Activated CD4-positive, alpha-beta T cell treated with anti-CD3 and anti-CD28 coated beads for 4 hours (primary cell): Measurements from ENCODE around the gene ALG14.
"Not testable (repeated sequence)": the region's sequence is repeated elsewhere in the genome, so short reads cannot be mapped to it uniquely, and the experiment has no call there.

ENCODE experiments used
- DNase-seq, 2 donors: peaks; one replicate each; pipeline ENCODE4 v3.0.0-alpha.2; 2020

ALG14 gene

DNA sequence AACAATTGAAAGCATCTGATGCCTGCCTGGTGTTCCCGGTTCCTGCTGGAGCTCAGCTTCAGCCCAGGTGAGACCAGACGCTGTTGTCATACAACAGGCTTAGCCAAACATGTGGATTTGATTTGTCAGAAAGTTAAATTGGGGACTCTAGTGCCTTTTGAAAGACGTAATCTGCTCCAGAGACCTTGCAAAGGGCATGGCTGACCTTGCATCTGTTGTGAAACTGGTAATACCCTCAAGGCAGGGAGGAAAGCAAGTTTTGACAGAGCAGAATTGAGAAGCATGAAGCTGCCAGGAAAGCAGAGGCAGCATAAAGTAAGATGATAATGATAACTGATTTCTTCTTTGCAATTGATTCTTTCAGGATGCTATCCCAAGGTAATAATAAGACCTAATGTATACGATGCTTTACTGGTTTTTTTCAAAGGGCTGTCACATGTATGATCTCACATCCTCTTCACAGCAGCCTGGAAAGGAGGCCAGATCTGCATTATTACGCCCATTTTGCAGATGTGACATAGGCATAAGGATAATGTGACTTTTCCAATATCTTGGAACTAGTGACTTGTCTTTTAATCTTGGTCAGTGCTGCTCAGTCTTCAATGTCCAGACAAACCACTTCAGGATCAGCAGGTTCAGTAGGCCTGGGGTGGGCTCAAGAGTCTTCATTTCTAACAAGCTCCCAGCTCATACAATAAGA, 121.1 kb downstream of the ALG14 start:
- DNase-seq = no peak

- DNase-seq = no peak
Observed at GRCh38 chr1:94951046-94951445, 121.7 kb downstream of the ALG14 start.

DNA sequence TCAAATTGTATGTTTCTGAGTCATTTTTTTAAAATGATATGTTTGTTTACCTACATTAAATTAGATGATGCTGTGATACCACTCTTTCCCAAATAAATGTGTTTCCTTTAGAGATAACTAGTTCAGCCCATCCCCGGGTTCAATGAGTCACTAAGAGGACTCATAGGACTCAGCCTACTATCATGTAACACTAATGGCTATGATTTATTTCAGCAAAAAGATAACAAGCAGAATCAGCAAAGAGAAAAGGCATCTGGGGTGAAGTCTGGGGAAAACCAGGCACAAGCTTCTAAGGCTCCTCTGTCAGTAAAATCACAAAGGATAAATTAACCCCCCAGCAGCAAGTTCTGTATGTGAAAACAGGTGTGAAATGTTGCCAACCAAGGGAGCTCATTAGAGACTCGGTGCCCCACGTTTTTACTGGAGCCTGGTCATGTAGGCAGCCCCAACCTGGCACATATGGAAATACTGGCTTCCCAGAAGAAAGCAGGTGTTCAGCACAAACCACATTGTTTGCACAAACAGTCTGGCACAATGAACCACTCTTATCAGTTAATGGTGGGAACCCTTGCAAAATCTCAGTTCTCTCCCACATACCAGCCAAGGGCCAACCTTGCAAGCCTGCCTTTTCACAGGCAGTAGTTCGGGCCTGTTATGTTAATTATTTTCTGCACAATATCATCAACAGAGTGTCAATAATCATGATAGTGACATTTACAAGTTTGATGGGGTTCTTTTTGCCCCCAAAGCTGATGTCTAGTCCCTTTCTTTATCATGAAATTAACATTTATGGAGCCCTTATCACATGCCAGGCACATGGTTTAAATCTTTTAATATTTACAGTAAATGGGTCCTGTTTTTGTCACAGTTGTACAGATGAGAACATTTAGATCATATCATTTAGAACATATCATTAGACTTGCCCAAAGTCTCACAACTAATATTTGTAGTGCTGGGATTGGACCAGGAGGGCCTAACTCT, 122.8 kb downstream of the ALG14 start:
- DNase-seq = no peak

DNA sequence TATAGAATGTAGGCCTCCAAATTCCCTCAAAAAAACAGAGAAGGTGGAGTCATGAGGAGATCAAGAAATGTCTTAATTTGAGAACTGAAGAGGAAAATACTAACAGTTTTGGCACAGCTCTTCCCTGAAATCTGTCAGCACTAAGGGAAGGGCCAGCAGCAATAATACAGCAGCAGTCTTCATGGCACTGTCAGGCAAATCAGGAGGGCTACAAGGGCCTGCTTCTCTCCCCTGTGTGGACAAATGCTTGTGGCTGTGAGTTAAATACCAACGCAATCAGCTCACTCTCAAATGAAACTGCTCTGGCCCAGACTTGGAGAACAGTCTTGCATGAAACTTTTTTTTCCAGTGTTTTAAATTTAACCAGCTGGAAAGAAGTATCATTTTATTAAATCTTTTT, 125.3 kb downstream of the ALG14 start:
- DNase-seq = no peak

GRCh38 chr1:94946886-94947285, 125.9 kb downstream of the ALG14 start:
- DNase-seq = no peak

GRCh38 chr1:94942171-94943128, 130.3 kb downstream of the ALG14 start:
- DNase-seq = no peak

GRCh38 chr1:94941480-94941879, 131.3 kb downstream of the ALG14 start:
- not testable (repeated sequence) for DNase-seq

DNA sequence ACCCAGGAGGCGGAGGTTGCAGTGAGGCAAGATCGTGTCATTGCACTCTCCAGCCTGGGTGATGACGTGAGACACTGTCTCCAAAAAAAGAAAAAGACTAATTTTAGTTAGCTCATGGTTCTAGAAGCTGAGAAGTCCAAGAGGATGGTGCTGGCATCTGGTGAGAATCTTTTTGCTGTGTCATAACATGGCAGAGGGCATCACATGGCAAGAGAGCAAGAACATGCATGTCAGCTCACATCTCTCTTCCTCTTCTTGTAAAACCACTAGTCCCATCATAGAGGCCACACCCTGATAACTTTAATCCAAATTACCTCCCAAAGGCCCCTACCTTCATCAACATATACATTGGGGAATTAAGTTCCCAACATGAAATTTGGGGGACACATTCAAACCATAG, 132.0 kb downstream of the ALG14 start:
- DNase-seq = no peak

- DNase-seq = no peak
Observed at GRCh38 chr1:94937820-94938219, 134.9 kb downstream of the ALG14 start.

DNA sequence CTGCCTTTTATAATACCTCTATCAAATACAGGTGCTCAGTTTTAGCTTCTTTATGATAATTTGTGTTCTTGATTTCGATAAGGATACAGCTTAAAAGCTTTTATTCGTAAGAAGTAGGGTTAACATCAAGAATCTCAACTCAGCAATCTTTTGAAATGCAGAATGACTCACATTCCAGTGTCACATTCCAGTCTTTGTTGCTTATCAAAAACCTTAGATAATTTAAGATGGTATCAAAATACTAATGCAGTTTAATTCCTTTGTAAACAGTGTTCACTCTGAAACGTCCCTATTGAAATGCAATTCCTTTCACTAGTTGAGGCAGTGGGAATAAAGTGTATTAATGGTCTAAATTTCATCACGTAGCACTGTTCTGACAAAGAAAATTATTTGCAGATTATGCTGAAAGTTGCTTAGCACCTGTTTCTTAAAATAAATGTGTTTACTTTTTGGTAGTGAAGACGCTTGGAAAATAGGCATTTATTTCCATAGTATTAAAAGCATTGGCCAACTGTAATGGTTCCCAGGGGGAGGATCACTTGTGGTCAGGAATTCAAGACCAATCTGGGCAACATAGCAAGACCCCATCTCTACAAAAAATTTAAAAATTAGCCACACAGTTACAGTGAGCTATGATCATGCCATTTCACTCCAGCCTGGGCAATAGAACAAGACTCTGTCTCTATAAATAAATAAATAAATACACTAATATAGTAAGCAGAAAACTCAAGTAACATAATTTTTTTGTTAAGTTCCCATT, 135.7 kb downstream of the ALG14 start:
- DNase-seq = no peak

GRCh38 chr1:94935476-94935875, 137.3 kb downstream of the ALG14 start:
- DNase-seq = no peak

GRCh38 chr1:94935034-94935433, 137.7 kb downstream of the ALG14 start:
- DNase-seq = no peak

DNA sequence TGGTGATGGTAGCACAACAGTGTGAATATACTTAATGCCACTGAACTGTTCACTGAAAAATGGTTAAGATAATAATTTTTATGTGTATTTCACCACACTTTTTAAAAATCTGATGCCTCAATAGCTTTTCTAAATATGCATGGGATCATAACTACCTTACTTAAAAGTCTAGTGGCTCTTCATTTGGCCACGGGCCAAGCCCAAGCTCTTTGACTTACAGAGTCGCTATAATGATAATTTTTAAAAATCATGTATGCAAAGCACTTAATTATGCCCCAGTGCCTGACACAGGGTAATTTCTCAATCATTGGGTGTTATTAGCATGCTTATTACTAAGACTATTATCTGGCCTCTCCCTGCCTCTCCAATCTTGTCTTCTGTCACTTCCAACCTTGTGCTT, 138.2 kb downstream of the ALG14 start:
- no peak for DNase-seq

DNA sequence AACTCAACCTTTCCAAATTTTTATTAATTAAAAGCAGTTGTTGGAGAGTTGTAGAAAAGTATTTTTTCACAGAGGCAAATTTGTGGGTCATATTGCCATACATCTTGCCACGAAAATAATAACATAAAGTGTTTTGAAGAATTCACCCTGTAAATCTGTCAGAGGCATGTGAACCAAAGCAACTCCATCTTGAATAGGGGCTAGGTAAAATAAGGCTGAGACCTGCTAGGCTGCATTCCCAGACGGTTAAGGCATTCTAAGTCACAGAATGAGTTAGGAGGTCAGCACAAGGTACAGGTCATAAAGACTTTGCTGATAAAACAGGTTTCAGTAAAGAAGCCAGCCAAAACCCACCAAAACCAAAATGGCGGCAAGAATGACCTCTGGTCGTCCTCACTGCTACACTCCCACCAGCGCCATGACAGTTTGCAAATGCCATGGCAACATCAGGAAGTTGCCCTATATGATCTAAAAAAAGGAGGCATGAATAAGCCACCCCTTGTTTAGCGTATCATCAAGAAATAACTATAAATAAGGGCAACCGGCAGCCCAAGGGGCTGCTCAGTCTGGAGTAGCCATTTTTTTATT, 141.4 kb downstream of the ALG14 start:
- DNase-seq = no peak

DNA sequence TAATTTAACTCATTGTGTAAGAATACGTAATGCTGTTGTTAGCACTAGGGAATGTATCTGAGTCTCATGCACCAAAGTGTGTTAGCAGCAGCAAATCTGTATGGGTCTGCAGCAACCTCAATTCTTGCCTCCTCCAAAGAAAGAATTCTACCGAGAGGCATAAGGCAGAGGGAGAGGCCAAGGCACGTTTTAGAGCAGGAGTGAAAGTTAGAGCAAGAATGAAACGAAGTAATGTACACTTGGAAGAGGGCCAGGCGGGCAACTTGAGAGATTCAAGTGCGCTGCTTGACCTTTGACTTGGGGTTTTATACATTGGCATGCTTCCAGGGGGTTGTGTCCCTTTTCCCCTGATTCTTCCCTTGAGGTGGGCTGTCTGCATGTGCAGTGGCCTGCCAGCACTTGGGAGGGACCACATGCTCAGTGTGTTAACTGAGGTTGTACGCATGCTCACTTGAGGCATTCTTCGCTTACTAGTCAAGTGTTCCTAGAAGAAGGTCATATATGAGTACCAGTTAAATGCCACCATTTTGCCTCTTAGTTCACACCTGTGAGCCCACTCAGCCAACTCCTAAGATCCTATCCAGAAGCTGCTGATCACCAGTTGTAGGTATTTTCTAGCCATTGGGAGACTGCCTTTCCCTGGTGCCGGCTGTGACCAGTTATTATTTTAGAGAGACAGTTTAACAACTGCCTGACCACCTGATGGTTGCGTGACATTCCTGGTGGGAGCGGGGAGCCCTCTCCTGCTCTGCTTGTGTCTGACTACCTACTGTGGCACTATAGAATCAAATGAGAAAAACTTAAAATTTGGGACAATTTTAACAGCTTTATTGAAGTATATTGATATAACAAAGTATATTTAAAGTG, 143.2 kb downstream of the ALG14 start:
- no peak for DNase-seq

DNA sequence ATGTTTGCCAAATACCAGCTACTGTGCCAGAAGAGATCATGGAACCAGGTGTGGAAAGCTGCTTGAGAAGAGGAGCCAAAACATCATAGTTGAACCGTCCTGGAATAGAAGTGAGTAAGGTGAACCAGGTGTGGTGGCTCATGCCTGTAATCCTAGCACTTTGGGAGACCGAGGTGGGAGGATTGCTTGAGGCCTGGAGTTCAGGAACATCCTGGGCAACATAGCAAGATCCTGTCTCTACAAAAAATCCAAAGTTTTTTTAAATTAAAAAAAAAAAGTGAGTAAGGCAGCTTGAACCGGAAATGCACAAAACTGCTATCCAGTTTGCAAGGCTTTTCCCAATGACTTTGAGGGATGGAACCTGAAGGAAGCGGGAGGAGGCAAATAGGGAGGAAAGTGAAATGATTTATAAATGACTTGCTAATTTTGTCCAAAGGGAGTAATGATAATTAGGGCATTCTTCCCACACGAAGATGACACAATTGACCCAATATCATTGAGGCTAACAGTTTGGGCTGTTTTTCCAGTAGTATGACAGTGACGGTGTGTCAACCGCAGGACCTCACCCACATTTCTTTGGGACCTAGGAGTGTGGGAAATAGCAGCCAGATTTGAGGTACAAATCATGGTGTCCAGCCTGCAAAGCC, 144.3 kb downstream of the ALG14 start:
- DNase-seq = no peak

GRCh38 chr1:94927405-94928175, 145.2 kb downstream of the ALG14 start:
- no peak for DNase-seq

DNA sequence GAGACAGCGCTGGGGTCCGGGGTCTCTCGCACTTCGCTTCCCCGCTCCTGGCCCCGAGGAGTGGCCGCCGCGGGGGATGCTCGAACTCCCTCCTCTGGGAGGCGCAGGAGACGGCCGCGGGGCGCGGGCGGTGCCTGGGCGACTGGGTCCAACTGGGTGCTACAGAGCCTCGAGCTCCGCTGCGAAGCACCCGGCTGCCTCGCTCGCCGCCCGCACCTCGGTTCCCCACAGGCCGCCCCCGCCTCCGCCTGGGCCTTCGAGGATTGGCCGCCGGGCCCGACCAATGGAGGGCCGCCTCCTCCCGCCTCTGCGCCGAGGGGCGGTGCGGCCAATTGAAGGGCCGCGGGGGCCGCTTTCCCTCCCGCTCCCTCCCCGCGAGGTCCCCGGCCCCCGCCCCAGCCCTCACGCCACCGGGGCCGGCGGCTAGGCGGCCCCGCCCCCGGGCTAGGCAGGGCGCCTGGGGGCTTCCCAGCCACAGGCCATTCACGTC, 145.8 kb downstream of the ALG14 start, which contains the start of gene CNN3:
CNN3 (minus strand) TSS at position 196 of the 490 bp plus-strand sequence. CDS start 216 bp downstream, outside the sequence.
- peak; percentile 65 to 73 for DNase-seq
